Measurements from ENCODE around the gene ITGB7. TPM values are rescaled to one million over a fixed set of nuclear protein-coding genes. Genes with fewer than 3 reads are reported as not detected.

The ITGB7 gene
- total RNA-seq, 2 experiments from 2014 or later: 121 to 137 TPM

DNA sequence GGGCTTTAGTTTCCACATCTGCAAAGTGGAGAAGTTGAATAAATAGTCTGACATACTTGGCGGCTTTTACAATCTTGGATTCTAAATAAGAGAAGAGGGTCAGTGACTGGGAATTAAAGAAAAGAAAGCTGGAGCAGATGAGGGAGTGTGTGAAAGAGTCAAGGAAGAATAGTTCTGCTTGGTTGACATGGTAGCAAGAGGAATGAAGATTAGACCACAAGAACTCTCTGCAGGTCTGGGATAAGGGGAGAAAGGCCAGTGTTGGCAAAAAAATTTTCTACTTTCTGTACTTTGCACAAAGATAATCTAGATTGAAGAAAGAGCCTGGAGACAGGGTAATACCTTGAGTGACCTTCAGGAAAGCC lies 5.9 kb downstream of the ITGB7 start:
- no peaks in the 10 kb centered on the region for H3K27me3 Mint-ChIP-seq
- ATAC-seq (no peak), DNase-seq (no peak)
- intact Hi-C loops (cut with micrococcal nuclease): no loop called here
- H3K27ac Mint-ChIP-seq: peak overlapping the region; percentile 83
- no peaks in the 10 kb centered on the region for H3K9me3 Mint-ChIP-seq
- H3K36me3 Mint-ChIP-seq (ENCODE audit: low read depth): peaks cover 60% of the 10 kb centered on the region
- no peak for TF ChIP-seq CTCF (IDR thresholded peaks at IDR 0.05)
- ChIA-PET POLR2A (interaction anchor here (1.4 to 9.4 kb wide), 5 partner anchors 8 to 19 kb away, joined by 4 to 91 read pairs (median 8); partner anchors contain the start of genes CSAD and ZNF740), CTCF (interaction anchor here (1.2 to 4.6 kb wide), 7 partner anchors 11 to 137 kb away, joined by 3 to 60 read pairs (median 5); partner anchors contain the start of genes CSAD and ZNF740)
- peak overlapping the region; percentile 43 for H3K4me3 Mint-ChIP-seq
- peaks cover 74% of the 10 kb centered on the region for H3K4me1 Mint-ChIP-seq (ENCODE audit: low read depth)

GRCh38 chr12:53200458-53201176 lies 6.4 kb downstream of the ITGB7 start:
- ATAC-seq (peak; percentile 41), DNase-seq (peak; percentile 64)
- peaks cover 61% of the 10 kb centered on the region for H3K36me3 Mint-ChIP-seq (ENCODE audit: low read depth)
- no peaks in the 10 kb centered on the region for H3K27me3 Mint-ChIP-seq
- no peaks in the 10 kb centered on the region for H3K9me3 Mint-ChIP-seq
- ChIA-PET CTCF (interaction anchor here (0.7 to 4.6 kb wide), 13 partner anchors 11 to 137 kb away, joined by 3 to 60 read pairs (median 4); partner anchors contain the start of genes CSAD, ESPL1, SPRYD3 and ZNF740), POLR2A (interaction anchor here (0.7 to 9.4 kb wide), 7 partner anchors 8 to 67 kb away, joined by 3 to 91 read pairs (median 8); partner anchors contain the start of genes CSAD, ESPL1 and ZNF740)
- peak overlapping the region; percentile 43 for H3K4me3 Mint-ChIP-seq
- peak overlapping the region; percentile 83 for H3K27ac Mint-ChIP-seq
- no peak for TF ChIP-seq CTCF (IDR thresholded peaks at IDR 0.05)
- intact Hi-C loops (cut with micrococcal nuclease): no loop called here
- H3K4me1 Mint-ChIP-seq (ENCODE audit: low read depth): peaks cover 70% of the 10 kb centered on the region

GRCh38 chr12:53200107-53200457 lies 7.0 kb downstream of the ITGB7 start:
- Mint-ChIP-seq H3K36me3 (ENCODE audit: low read depth) (peaks cover 62% of the 10 kb centered on the region), H3K27ac (peak overlapping the region; percentile 83), H3K27me3 (no peaks in the 10 kb centered on the region), H3K4me3 (peak overlapping the region; percentile 43), H3K4me1 (ENCODE audit: low read depth) (peaks cover 64% of the 10 kb centered on the region), H3K9me3 (no peaks in the 10 kb centered on the region)
- intact Hi-C loops (cut with micrococcal nuclease): no loop called here
- ATAC-seq (no peak), DNase-seq (no peak)
- POLR2A ChIA-PET: interaction anchor here (0.7 to 9.4 kb wide), 7 partner anchors 9 to 68 kb away, joined by 3 to 91 read pairs (median 8); partner anchors contain the start of genes CSAD, ESPL1 and ZNF740
- no peak for TF ChIP-seq CTCF (IDR thresholded peaks at IDR 0.05)
- CTCF ChIA-PET: interaction anchor here (1.0 to 4.6 kb wide), 10 partner anchors 10 to 136 kb away, joined by 3 to 60 read pairs (median 4); partner anchors contain the start of genes CSAD, ESPL1, SPRYD3 and ZNF740

- CTCF ChIA-PET: interaction anchor here (1.0 to 4.6 kb wide), 13 partner anchors 10 to 136 kb away, joined by 3 to 60 read pairs (median 6); partner anchors contain the start of genes AAAS, CSAD, ESPL1 and SPRYD3
- Mint-ChIP-seq H3K36me3 (ENCODE audit: low read depth) (peaks cover 61% of the 10 kb centered on the region), H3K27ac (peak overlapping the region; percentile 83), H3K4me3 (no peak overlapping the region), H3K27me3 (no peaks in the 10 kb centered on the region), H3K9me3 (no peaks in the 10 kb centered on the region), H3K4me1 (ENCODE audit: low read depth) (peaks cover 62% of the 10 kb centered on the region)
- POLR2A ChIA-PET: interaction anchor here (0.7 to 9.4 kb wide), 8 partner anchors 9 to 68 kb away, joined by 3 to 91 read pairs (median 6); partner anchors contain the start of genes CSAD, ESPL1 and ZNF740
- DNase-seq (no peak), ATAC-seq (no peak)
- intact Hi-C loops (cut with micrococcal nuclease): no loop called here
- no peak for TF ChIP-seq CTCF (IDR thresholded peaks at IDR 0.05)
Observed at GRCh38 chr12:53199700-53200099, 7.4 kb downstream of the ITGB7 start.

Measured in activated CD8-positive, alpha-beta T cell treated with anti-CD3 and anti-CD28 coated beads for 36 hours (primary cell).